SK-N-SH (cell line): ENCODE results near the gene PLSCR3. TPM values are rescaled to one million over a fixed set of nuclear protein-coding genes. Genes with fewer than 3 reads are reported as not detected.
A peak's percentile ranks its signal among the peaks of the same experiment; 100 is the strongest.

Experiments
- CTCF ChIA-PET: fragments of 300-600, 350-600 bp; formaldehyde crosslinking; extraction: SDS; loops from one replicate; lab custom pipeline; 2021; lab: Yijun Ruan, JAX
- POLR2A ChIA-PET: fragments of 350-600 bp; sonication (Branson Sonifier 250); formaldehyde crosslinking; extraction: SDS; loops from one replicate; lab custom pipeline; 2020; ENCODE audit warnings: antibody characterized with exemption, inconsistent platforms; lab: Yijun Ruan, JAX
- DNase-seq: peaks from one replicate; pipeline ENCODE4 v3.0.0; 2012
- H2AFZ ChIP-seq: fragments of 200-600 bp; sonication (generic); 2 replicates; pipeline ENCODE4 v1.8.1; 2016; ENCODE audit warnings: antibody characterized with exemption, mild to moderate bottlenecking, low read depth
- H3F3A ChIP-seq: fragments of 200-600 bp; sonication (generic); replicated peaks from 2 replicates; pipeline ENCODE3; 2016; ENCODE audit warnings: antibody characterized with exemption, mild to moderate bottlenecking; ENCODE audit not compliant: insufficient read depth
- H3K27ac ChIP-seq, 2 experiments: fragments of 200-500 bp in 1 of 2; fragments of 200-600 bp in 1 of 2; sonication (Bioruptor generic) in 1 of 2; sonication (generic), shearing (Covaris generic) in 1 of 2; 2 replicates each; pipeline versions ENCODE4 v1.5.1 to v1.6.1; 2014 to 2016; ENCODE audit warnings: low read depth in 2 of 2, inconsistent platforms in 1 of 2, low read length in 1 of 2, mild to moderate bottlenecking in 1 of 2, mixed read lengths in 1 of 2
- H3K27me3 ChIP-seq: fragments of 200-600 bp; sonication (generic), shearing (Covaris generic); 2 replicates; pipeline ENCODE4 v1.6.1; 2016; ENCODE audit warnings: mixed run types; ENCODE audit not compliant: insufficient read depth
- H3K36me3 ChIP-seq, 2 experiments: fragments of 200-500 bp in 1 of 2; fragments of 200-600 bp in 1 of 2; sonication (Bioruptor generic) in 1 of 2; sonication (generic) in 1 of 2; replicated peaks in 1 of 2; 2 replicates each; pipeline versions ENCODE3 to v1.5.1; 2014 to 2016; ENCODE audit warnings: low read length in 1 of 2, mild to moderate bottlenecking in 1 of 2; ENCODE audit not compliant: insufficient read depth in 2 of 2, control insufficient read depth in 1 of 2
- H3K4me1 ChIP-seq, 2 experiments: fragments of 200-500 bp in 1 of 2; fragments of 200-600 bp in 1 of 2; sonication (Bioruptor generic) in 1 of 2; sonication (generic), shearing (Covaris generic) in 1 of 2; 2 replicates each; pipeline versions ENCODE4 v1.5.1 to v1.6.1; 2014 to 2016; ENCODE audit warnings: low read depth in 1 of 2, low read length in 1 of 2, mixed run types in 1 of 2; ENCODE audit not compliant: insufficient read depth in 2 of 2, control insufficient read depth in 1 of 2
- H3K4me2 ChIP-seq: fragments of 200-600 bp; sonication (generic), shearing (Covaris generic); 2 replicates; pipeline ENCODE4 v1.6.1; 2017; ENCODE audit warnings: mixed run types
- H3K4me3 ChIP-seq, 2 experiments: fragments of 200-500 bp in 1 of 2; fragments of 200-600 bp in 1 of 2; sonication (Bioruptor generic) in 1 of 2; sonication (generic), shearing (Covaris generic) in 1 of 2; 2 replicates each; pipeline versions ENCODE4 v1.5.1 to v1.8.1; 2014 to 2016; ENCODE audit warnings: low read depth in 2 of 2, inconsistent platforms in 1 of 2, low read length in 1 of 2, mild to moderate bottlenecking in 1 of 2, mixed read lengths in 1 of 2, moderate library complexity in 1 of 2
- H3K79me2 ChIP-seq: fragments of 200-600 bp; sonication (generic); 2 replicates; pipeline ENCODE4 v1.8.1; 2017; ENCODE audit warnings: mild to moderate bottlenecking; ENCODE audit not compliant: insufficient read depth
- H3K9ac ChIP-seq: fragments of 200-600 bp; sonication (generic); 2 replicates; pipeline ENCODE4 v1.6.1; 2017; ENCODE audit warnings: mixed run types
- H3K9me2 ChIP-seq: fragments of 200-600 bp; sonication (generic); 2 replicates; pipeline ENCODE4 v1.6.1; 2017; ENCODE audit warnings: mixed run types
- H3K9me3 ChIP-seq: fragments of 200-600 bp; sonication (generic); 2 replicates; pipeline ENCODE4 v1.6.1; 2017; ENCODE audit warnings: mixed run types, mild to moderate bottlenecking, moderate library complexity
- H4K20me1 ChIP-seq: fragments of 200-600 bp; sonication (generic); 2 replicates; pipeline ENCODE4 v1.6.1; 2017; ENCODE audit warnings: mild to moderate bottlenecking, mixed run types; ENCODE audit not compliant: insufficient read depth
- CTCF ChIP-seq: fragments of 200-600 bp; sonication (generic); IDR thresholded peaks from 2 replicates; pipeline ENCODE4 v1.6.1; 2017; ENCODE audit warnings: antibody characterized with exemption, mild to moderate bottlenecking, moderate library complexity
- ELF1 ChIP-seq: IDR thresholded peaks from 2 replicates; pipeline ENCODE4 v1.4.0; 2012
- EP300 ChIP-seq, 2 experiments: IDR thresholded peaks; 2 replicates each; pipeline versions ENCODE4 v1.4.0 to v1.6.1; 2012; ENCODE audit warnings: borderline replicate concordance in 1 of 2, low read depth in 1 of 2, low read length in 1 of 2
- EZH2phosphoT487 ChIP-seq: fragments of 200-600 bp; sonication (generic); IDR thresholded peaks from 2 replicates; pipeline ENCODE4 v1.6.1; 2017; ENCODE audit warnings: low read depth, mixed run types, mild to moderate bottlenecking, antibody characterized with exemption, moderate library complexity, borderline replicate concordance
- FOSL2 ChIP-seq: IDR thresholded peaks from 2 replicates; pipeline ENCODE4 v1.4.0; 2012; ENCODE audit warnings: low read depth, mild to moderate bottlenecking, moderate library complexity, borderline replicate concordance
- GABPA ChIP-seq: IDR thresholded peaks from 2 replicates; pipeline ENCODE4 v1.4.0; 2012; ENCODE audit warnings: low read depth, mild to moderate bottlenecking
- JUND ChIP-seq: IDR thresholded peaks from 2 replicates; pipeline ENCODE4 v1.4.0; 2012
- MEF2A ChIP-seq: IDR thresholded peaks from 2 replicates; pipeline ENCODE4 v1.4.0; 2012; ENCODE audit warnings: low read depth, borderline replicate concordance
- MXI1 ChIP-seq: IDR thresholded peaks from 2 replicates; pipeline ENCODE4 v1.6.1; 2012; ENCODE audit warnings: mild to moderate bottlenecking, low read depth, low read length, improper control_type of control experiment
- NRF1 ChIP-seq: IDR thresholded peaks from 2 replicates; pipeline ENCODE4 v1.6.1; 2012; ENCODE audit warnings: low read depth, mild to moderate bottlenecking, low read length
- PBX3 ChIP-seq: IDR thresholded peaks from 2 replicates; pipeline ENCODE4; 2012
- RAD21 ChIP-seq: IDR thresholded peaks from 2 replicates; pipeline ENCODE4 v1.6.1; 2012; ENCODE audit warnings: mild to moderate bottlenecking, low read length
- RCOR1 ChIP-seq: fragments of 150-350 bp; IDR thresholded peaks from 2 replicates; pipeline ENCODE4 v1.6.1; 2017; ENCODE audit warnings: antibody characterized with exemption, low read length
- SIN3A ChIP-seq: IDR thresholded peaks from 2 replicates; pipeline ENCODE4 v1.6.1; 2012; ENCODE audit warnings: low read depth, mild to moderate bottlenecking, low read length, moderate library complexity, borderline replicate concordance
- SMC3 ChIP-seq: IDR thresholded peaks from 2 replicates; pipeline ENCODE4 v1.6.1; 2012; ENCODE audit warnings: low read depth, low read length, improper control_type of control experiment
- TAF1 ChIP-seq: IDR thresholded peaks from 2 replicates; pipeline ENCODE4 v1.6.1; 2012; ENCODE audit warnings: low read depth, mild to moderate bottlenecking, low read length, moderate library complexity, borderline replicate concordance
- TCF12 ChIP-seq: IDR thresholded peaks from 2 replicates; pipeline ENCODE4 v1.4.0; 2012
- USF2 ChIP-seq: fragments of 150-350 bp; IDR thresholded peaks from 2 replicates; pipeline ENCODE4 v1.6.1; 2017; ENCODE audit warnings: antibody characterized with exemption, low read length, low read depth, borderline replicate concordance
- YY1 ChIP-seq: IDR thresholded peaks from 2 replicates; pipeline ENCODE4 v1.4.0; 2012; ENCODE audit warnings: low read depth, mild to moderate bottlenecking
- ZBTB33 ChIP-seq: IDR thresholded peaks from 2 replicates; pipeline ENCODE4 v1.4.0; 2012; ENCODE audit warnings: low read depth, borderline replicate concordance
- WGBS: methylation state at CpG from one replicate; pipeline ENCODE4 v1.1.6; 2017; ENCODE audit warnings: low lambda C conversion rate; 5-methylcytosine and 5-hydroxymethylcytosine counted together
- polyA plus RNA-seq, 3 experiments: library from polyadenylated mRNA; depleted of rRNA; stranded (reverse); fragments of >200 nt; gene quantifications; 2 replicates each; pipeline ENCODE4 v1.2.3, GENCODE V29; 2012
- TF ChIP-seq, protein P1 (sequence below): IDR thresholded peaks from 2 replicates; pipeline ENCODE4 v1.4.0; 2012; ENCODE audit warnings: low read depth
- TF ChIP-seq, protein P2 (sequence below): fragments of 150-350 bp; IDR thresholded peaks from 2 replicates; pipeline ENCODE4 v1.6.1; 2016; ENCODE audit warnings: mild to moderate bottlenecking, low read depth, low read length

The PLSCR3 gene
- polyA plus RNA-seq, 1 of the 3 experiments (the other 2 are of a cell fraction): 95.0 TPM

DNA sequence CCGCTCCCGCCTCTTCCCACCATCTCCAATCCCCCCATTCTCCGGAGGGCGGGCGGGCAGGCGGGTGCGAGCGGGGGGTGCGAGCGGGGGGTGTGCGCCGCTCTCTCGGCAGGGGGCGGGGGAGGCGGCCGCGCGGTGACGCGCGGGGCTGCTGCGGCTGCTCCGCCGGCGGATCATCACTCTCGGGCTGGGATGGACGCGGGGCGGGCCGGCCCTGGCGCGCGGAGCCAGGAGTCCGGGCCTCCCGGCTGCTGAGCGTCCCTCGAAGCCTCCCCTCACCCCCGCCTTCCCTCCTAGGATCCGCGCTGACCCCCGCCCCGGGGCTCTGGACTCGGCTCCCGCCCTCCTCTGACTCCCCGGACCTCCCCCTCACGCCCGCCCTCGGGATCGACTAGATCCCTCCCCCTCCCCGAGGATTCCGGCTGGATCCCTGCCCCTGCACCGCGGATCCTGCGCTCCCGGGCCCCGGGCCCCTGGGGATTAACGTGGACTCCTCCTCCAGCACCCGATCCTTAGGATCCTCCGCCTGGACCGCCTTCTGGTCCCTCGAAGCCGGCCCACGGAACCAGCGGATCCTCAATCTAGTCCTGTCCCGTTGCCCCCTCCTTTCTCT lies 10.5 kb upstream of the PLSCR3 start:
- WGBS: 1% methylated on average over 31 of the region's 65 CpGs
- H3F3A ChIP-seq: peaks cover 16% of the 10 kb centered on the region
- ChIA-PET CTCF (interaction anchor here (0.6 to 4.9 kb wide), 6 partner anchors 10 to 263 kb away, joined by 3 to 28 read pairs (median 4); partner anchors contain the start of gene TMEM95), POLR2A (interaction anchor here (0.7 to 1.5 kb wide), 9 partner anchors 11 to 228 kb away, joined by 3 to 13 read pairs (median 4); partner anchors contain the start of genes FGF11, MPDU1, NEURL4 and PLSCR3)
- H3K4me1 ChIP-seq: peaks cover 5 to 21% of the 10 kb centered on the region in 2 experiments; a peak in 2 of 4 replicates
- TF ChIP-seq RCOR1 (no peak), GABPA (no peak), SIN3A (0 out of 2 replicates have a peak, but pooled peaks have one; percentile 13), TCF12 (no peak), FOSL2 (no peak), EZH2phosphoT487 (no peak), MXI1 (no peak), ZBTB33 (no peak), USF2 (no peak), TAF1 (0 out of 2 replicates have a peak, but pooled peaks have one; percentile 64), PBX3 (no peak), JUND (no peak), SMC3 (no peak), EP300 (IDR thresholded peaks at IDR 0.05; ENCODE audit: borderline replicate concordance in 1 of 2, low read depth in 1 of 2, low read length in 1 of 2) (0 out of 4 replicates have a peak, but pooled peaks of 1 of the 2 experiments have one; percentile 0), CTCF (no peak), RAD21 (no peak), ELF1 (no peak), MEF2A (no peak), NRF1 (peak; percentile 29; the same call in 1 of the 2 replicates), YY1 (no peak)
- TF ChIP-seq, protein P1, sequence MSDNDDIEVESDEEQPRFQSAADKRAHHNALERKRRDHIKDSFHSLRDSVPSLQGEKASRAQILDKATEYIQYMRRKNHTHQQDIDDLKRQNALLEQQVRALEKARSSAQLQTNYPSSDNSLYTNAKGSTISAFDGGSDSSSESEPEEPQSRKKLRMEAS: no peak
- TF ChIP-seq, protein P2, sequence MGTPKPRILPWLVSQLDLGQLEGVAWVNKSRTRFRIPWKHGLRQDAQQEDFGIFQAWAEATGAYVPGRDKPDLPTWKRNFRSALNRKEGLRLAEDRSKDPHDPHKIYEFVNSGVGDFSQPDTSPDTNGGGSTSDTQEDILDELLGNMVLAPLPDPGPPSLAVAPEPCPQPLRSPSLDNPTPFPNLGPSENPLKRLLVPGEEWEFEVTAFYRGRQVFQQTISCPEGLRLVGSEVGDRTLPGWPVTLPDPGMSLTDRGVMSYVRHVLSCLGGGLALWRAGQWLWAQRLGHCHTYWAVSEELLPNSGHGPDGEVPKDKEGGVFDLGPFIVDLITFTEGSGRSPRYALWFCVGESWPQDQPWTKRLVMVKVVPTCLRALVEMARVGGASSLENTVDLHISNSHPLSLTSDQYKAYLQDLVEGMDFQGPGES: no peak
- no peaks in the 10 kb centered on the region for H3K9me3 ChIP-seq
- peak overlapping the region; percentile 78 to 91 for H3K4me3 ChIP-seq
- peak overlapping the region; percentile 66 for H2AFZ ChIP-seq
- H3K9ac ChIP-seq: peak overlapping the region; percentile 94
- peak; percentile 89 for DNase-seq
- peaks cover 13 to 18% of the 10 kb centered on the region in 2 experiments for H3K36me3 ChIP-seq
- H3K27ac ChIP-seq: peak overlapping the region; percentile 76 to 88
- no peaks in the 10 kb centered on the region for H3K9me2 ChIP-seq
- H3K27me3 ChIP-seq: no peaks in the 10 kb centered on the region
- H3K4me2 ChIP-seq: peak overlapping the region; percentile 100
- H4K20me1 ChIP-seq: peaks cover 11% of the 10 kb centered on the region; the same call in 1 of the 2 replicates
- H3K79me2 ChIP-seq: peaks cover 49% of the 10 kb centered on the region
